MM.1S (cell line): ENCODE measurements around the gene INPP5F.

Source experiments
- DNase-seq: peaks from one replicate; pipeline ENCODE4 v3.0.0-alpha.2; 2015
- H2AFZ ChIP-seq: fragments of 300-600 bp; sonication (generic); 2 replicates; pipeline ENCODE4 v1.6.0; 2016; ENCODE audit warnings: antibody characterized with exemption, low read length
- H3F3A ChIP-seq: fragments of 300-600 bp; sonication (generic); 2 replicates; pipeline ENCODE4 v1.6.1; 2016; ENCODE audit warnings: mild to moderate bottlenecking, antibody characterized with exemption, low read length, moderate library complexity, mixed read lengths; ENCODE audit not compliant: insufficient read depth
- H3K27ac ChIP-seq: fragments of 300-600 bp; sonication (generic); 2 replicates; pipeline ENCODE4 v1.5.1; 2016; ENCODE audit warnings: mild to moderate bottlenecking, low read length
- H3K27me3 ChIP-seq: fragments of 300-600 bp; sonication (generic); replicated peaks from 2 replicates; pipeline ENCODE4 v1.6.0; 2016; ENCODE audit warnings: low read length; ENCODE audit not compliant: insufficient read depth
- H3K36me3 ChIP-seq: fragments of 300-600 bp; sonication (generic); replicated peaks from 2 replicates; pipeline ENCODE4 v1.6.1; 2016; ENCODE audit warnings: mild to moderate bottlenecking, low read length, mixed read lengths; ENCODE audit not compliant: insufficient read depth
- H3K4me1 ChIP-seq: fragments of 300-600 bp; sonication (generic); 2 replicates; pipeline ENCODE4 v1.6.1; 2016; ENCODE audit warnings: low read length, mixed read lengths
- H3K4me2 ChIP-seq: fragments of 300-600 bp; sonication (generic); 2 replicates; pipeline ENCODE4 v1.6.0; 2016; ENCODE audit warnings: low read depth, low read length
- H3K4me3 ChIP-seq: fragments of 300-600 bp; sonication (generic); 2 replicates; pipeline ENCODE4 v1.5.1; 2016; ENCODE audit warnings: low read length, mixed read lengths
- H3K79me2 ChIP-seq: fragments of 300-600 bp; sonication (generic); 2 replicates; pipeline ENCODE4 v1.6.1; 2016; ENCODE audit warnings: mixed run types, low read length, mixed read lengths
- H3K9ac ChIP-seq: fragments of 300-600 bp; sonication (generic); 2 replicates; pipeline ENCODE4 v1.6.1; 2016; ENCODE audit warnings: low read length, mixed read lengths
- H3K9me2 ChIP-seq: fragments of 300-600 bp; sonication (generic); replicated peaks from 2 replicates; pipeline ENCODE4 v1.6.1; 2016; ENCODE audit warnings: mild to moderate bottlenecking, low read length, mixed read lengths; ENCODE audit not compliant: insufficient read depth
- H3K9me3 ChIP-seq: fragments of 300-600 bp; sonication (generic); replicated peaks from 2 replicates; pipeline ENCODE4 v1.6.1; 2016; ENCODE audit warnings: mild to moderate bottlenecking, low read length, mixed read lengths; ENCODE audit not compliant: insufficient read depth
- H4K20me1 ChIP-seq: fragments of 300-600 bp; sonication (generic); 2 replicates; pipeline ENCODE4 v1.6.1; 2016; ENCODE audit warnings: mild to moderate bottlenecking, low read length, moderate library complexity, mixed read lengths; ENCODE audit not compliant: insufficient read depth
- EZH2 ChIP-seq: fragments of 300-600 bp; sonication (generic); optimal IDR thresholded peaks from 2 replicates; pipeline ENCODE3; 2017; ENCODE audit warnings: low read depth, mild to moderate bottlenecking, antibody characterized with exemption, low read length, mixed read lengths
- EZH2phosphoT487 ChIP-seq: fragments of 300-600 bp; sonication (generic); IDR thresholded peaks from 2 replicates; pipeline ENCODE4 v1.6.1; 2018; ENCODE audit warnings: antibody characterized with exemption, low read length
- TF ChIP-seq, protein P1 (sequence below): fragments of 300-600 bp; sonication (generic); IDR thresholded peaks from 2 replicates; pipeline ENCODE4 v1.5.1; 2016; ENCODE audit warnings: antibody characterized with exemption, low read length, mixed read lengths

The INPP5F gene

DNA sequence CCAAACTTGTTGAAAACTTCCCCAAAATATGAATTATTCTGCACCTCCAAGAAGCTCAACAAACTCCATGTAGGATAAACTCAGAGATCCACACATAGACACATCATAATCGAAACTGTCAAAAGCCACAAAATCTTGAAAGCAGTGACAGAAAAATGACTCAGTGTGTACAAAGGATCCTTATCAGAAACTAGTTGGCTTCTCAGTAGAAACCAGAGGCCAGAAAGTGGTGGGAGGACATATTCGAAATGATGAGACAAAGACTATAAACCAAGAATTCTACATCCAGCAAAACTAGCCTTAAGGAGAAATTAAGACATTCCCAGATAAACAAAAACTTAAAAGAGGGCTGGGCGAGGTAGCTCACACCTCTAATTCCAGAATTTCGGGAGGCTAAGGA, 108.3 kb downstream of the INPP5F start:
- Histone ChIP-seq H4K20me1 (no peaks in the 10 kb centered on the region), H3K9me3 (no peaks in the 10 kb centered on the region), H3K9ac (no peak overlapping the region), H3K79me2 (peaks cover 3% of the 10 kb centered on the region; the same call in 1 of the 2 replicates), H3K4me2 (no peak overlapping the region), H3K27ac (no peak overlapping the region), H3K27me3 (no peaks in the 10 kb centered on the region), H3F3A (no peaks in the 10 kb centered on the region), H2AFZ (no peak overlapping the region), H3K9me2 (no peaks in the 10 kb centered on the region), H3K4me1 (peaks cover 12% of the 10 kb centered on the region), H3K36me3 (peaks cover 26% of the 10 kb centered on the region; the same call in 1 of the 2 replicates), H3K4me3 (no peak overlapping the region)
- TF ChIP-seq EZH2phosphoT487 (no peak), EZH2 (no peak)
- TF ChIP-seq, protein P1, sequence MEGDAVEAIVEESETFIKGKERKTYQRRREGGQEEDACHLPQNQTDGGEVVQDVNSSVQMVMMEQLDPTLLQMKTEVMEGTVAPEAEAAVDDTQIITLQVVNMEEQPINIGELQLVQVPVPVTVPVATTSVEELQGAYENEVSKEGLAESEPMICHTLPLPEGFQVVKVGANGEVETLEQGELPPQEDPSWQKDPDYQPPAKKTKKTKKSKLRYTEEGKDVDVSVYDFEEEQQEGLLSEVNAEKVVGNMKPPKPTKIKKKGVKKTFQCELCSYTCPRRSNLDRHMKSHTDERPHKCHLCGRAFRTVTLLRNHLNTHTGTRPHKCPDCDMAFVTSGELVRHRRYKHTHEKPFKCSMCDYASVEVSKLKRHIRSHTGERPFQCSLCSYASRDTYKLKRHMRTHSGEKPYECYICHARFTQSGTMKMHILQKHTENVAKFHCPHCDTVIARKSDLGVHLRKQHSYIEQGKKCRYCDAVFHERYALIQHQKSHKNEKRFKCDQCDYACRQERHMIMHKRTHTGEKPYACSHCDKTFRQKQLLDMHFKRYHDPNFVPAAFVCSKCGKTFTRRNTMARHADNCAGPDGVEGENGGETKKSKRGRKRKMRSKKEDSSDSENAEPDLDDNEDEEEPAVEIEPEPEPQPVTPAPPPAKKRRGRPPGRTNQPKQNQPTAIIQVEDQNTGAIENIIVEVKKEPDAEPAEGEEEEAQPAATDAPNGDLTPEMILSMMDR: no peak
- DNase-seq: peak; percentile 26

DNA sequence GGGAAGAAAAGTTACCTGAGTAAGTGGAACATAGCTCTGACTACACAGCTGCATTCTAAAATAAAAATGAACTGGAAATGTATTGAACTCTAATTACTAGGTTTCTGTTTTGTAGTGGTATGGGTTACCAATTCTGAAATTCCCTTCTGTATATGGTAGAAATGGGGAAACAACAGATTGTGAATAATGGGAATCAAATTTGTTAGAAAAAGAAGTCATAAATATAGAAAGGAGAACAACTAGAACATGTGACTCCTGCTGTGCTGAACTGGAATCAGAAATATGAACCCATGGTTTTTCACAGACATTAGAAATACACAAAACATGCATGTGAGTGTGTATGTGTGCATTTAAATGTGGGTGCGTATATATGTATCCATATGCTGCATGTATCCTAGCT, 119.8 kb downstream of the INPP5F start:
- Histone ChIP-seq H3K27ac (no peak overlapping the region), H3K4me1 (no peaks in the 10 kb centered on the region), H2AFZ (no peak overlapping the region), H3K4me2 (no peak overlapping the region), H3K79me2 (peaks cover 13% of the 10 kb centered on the region; the same call in 1 of the 2 replicates), H3K9ac (no peak overlapping the region), H3K4me3 (no peak overlapping the region), H3K9me3 (no peaks in the 10 kb centered on the region), H3K36me3 (peaks cover 31% of the 10 kb centered on the region), H3K9me2 (no peaks in the 10 kb centered on the region), H4K20me1 (no peaks in the 10 kb centered on the region), H3K27me3 (no peaks in the 10 kb centered on the region), H3F3A (no peaks in the 10 kb centered on the region)
- TF ChIP-seq EZH2phosphoT487: no peak
- DNase-seq: no peak

DNA sequence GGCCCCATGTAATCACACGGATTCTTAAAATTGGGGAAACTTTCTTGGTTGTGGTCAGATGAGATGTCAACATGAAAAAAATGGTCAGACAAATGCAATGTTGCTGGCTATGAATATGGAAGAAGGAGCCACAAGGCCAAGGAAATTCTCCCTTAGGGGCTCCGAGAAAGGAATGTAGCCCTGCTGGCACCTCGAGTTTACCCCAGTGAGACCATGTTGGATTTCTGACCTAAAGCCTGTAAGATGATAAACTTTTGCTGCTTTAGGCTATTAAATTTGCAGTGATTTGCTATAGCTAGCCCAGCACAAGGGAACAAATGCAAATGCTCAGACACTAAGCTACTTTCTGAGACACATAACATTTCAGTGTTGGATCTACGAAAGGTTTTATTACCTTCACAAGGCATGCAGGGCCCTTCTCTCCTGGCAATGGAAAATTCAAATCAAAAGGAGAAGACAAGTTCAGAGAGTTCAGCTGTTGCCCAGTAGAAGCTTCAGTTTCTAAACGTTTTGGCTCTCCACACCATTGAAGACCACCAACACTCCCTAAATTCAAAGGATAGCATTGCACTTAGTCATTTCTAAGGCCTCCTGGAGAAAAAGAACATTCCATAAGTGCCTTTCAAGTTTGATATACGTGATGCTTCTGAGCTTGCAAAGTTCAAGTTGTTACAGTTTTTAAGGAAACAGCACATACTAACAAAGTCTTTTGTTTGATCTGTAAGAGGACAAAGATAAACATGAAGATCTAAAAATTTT, 123.4 kb downstream of the INPP5F start:
- Histone ChIP-seq H2AFZ (no peak overlapping the region), H3K36me3 (peaks cover 24% of the 10 kb centered on the region), H3K4me2 (no peak overlapping the region), H3K27ac (no peak overlapping the region), H4K20me1 (no peaks in the 10 kb centered on the region), H3K9me3 (no peaks in the 10 kb centered on the region), H3K27me3 (no peaks in the 10 kb centered on the region), H3K9ac (no peak overlapping the region), H3K4me3 (no peak overlapping the region), H3K79me2 (peaks cover 17% of the 10 kb centered on the region), H3K9me2 (no peaks in the 10 kb centered on the region), H3K4me1 (no peaks in the 10 kb centered on the region), H3F3A (no peaks in the 10 kb centered on the region)
- DNase-seq: no peak
- TF ChIP-seq EZH2phosphoT487 (no peak), EZH2 (no peak)
- TF ChIP-seq, protein P1: no peak

DNA sequence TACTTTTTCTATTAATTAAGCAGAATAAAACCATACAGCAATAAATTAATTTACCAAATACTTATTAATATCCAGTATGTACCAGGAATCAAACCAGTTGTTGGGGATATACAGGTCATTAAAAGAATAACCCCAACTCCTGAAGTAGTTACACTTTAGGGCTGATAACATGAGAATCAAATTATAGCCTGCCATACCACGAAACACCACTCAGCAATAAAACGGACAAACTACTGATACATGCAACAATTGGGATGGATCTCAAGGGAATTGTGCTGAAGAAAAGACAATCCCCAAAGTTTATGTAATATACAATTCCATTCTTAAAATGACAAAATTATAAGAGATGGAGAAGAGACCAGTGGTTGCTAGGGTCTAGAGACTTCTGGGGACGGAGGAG, 124.1 kb downstream of the INPP5F start:
- Histone ChIP-seq H4K20me1 (no peaks in the 10 kb centered on the region), H3K4me2 (no peak overlapping the region), H3K27ac (no peak overlapping the region)

More for the DNA sequence above, 124.1 kb downstream of the INPP5F start:
- Histone ChIP-seq H3K9ac (no peak overlapping the region), H3F3A (no peaks in the 10 kb centered on the region), H3K79me2 (peaks cover 17% of the 10 kb centered on the region), H3K36me3 (peaks cover 22% of the 10 kb centered on the region), H3K9me2 (no peaks in the 10 kb centered on the region), H3K4me1 (no peaks in the 10 kb centered on the region), H2AFZ (no peak overlapping the region), H3K27me3 (no peaks in the 10 kb centered on the region), H3K9me3 (no peaks in the 10 kb centered on the region), H3K4me3 (no peak overlapping the region)
- TF ChIP-seq, protein P1: no peak
- TF ChIP-seq EZH2phosphoT487: no peak
- no peak for TF ChIP-seq EZH2
- DNase-seq: no peak
